PC-9 (cell line): ENCODE measurements around the gene ABTB1. TPM values are rescaled to one million over a fixed set of nuclear protein-coding genes. Genes with fewer than 3 reads are reported as not detected.
"Not testable (repeated sequence)": the region's sequence is repeated elsewhere in the genome, so short reads cannot be mapped to it uniquely, and the experiment has no call there.

Experiments
- BruUV-seq: library from RNA; stranded (reverse); fragments of 400-500 nt; replicated peaks from 2 replicates; lab custom pipeline; 2021; lab: Mats Ljungman, UMichigan
- CTCF ChIA-PET: fragments of 300-600 bp; sonication (Branson Sonifier 250); formaldehyde crosslinking; loops from one replicate; lab custom pipeline; 2022; ENCODE audit warnings: antibody characterized with exemption; lab: Charles Lee
- POLR2A ChIA-PET: fragments of 300-600 bp; sonication (Branson Sonifier 250); formaldehyde crosslinking; loops from one replicate; lab custom pipeline; 2022; ENCODE audit warnings: antibody characterized with exemption; ENCODE audit not compliant: unreplicated experiment; lab: Charles Lee
- DNase-seq, 2 experiments: peaks; one replicate each; pipeline versions ENCODE4 v3.0.0 to v3.0.0-alpha.2; 2015 to 2022; ENCODE audit warnings: mixed read lengths in 1 of 2
- H2AFZ ChIP-seq: fragments of 200-600 bp; sonication (generic); 2 replicates; pipeline ENCODE4 v1.8.1; 2017; ENCODE audit warnings: antibody characterized with exemption
- H3F3A ChIP-seq: fragments of 200-600 bp; sonication (generic); 2 replicates; pipeline ENCODE4 v1.8.1; 2017; ENCODE audit warnings: antibody characterized with exemption, mild to moderate bottlenecking, low read depth; ENCODE audit not compliant: insufficient read depth
- H3K27ac ChIP-seq: fragments of 200-600 bp; sonication (generic); 2 replicates; pipeline ENCODE4 v1.6.1; 2016; ENCODE audit warnings: mixed run types
- H3K27me3 ChIP-seq: fragments of 200-600 bp; sonication (generic); 2 replicates; pipeline ENCODE4 v1.6.1; 2016; ENCODE audit warnings: low read depth, mixed run types; ENCODE audit not compliant: insufficient read depth
- H3K36me3 ChIP-seq: fragments of 200-600 bp; sonication (generic); 2 replicates; pipeline ENCODE4 v1.6.1; 2016; ENCODE audit warnings: low read depth, mixed run types
- H3K4me1 ChIP-seq: fragments of 200-600 bp; sonication (generic); replicated peaks from 2 replicates; pipeline ENCODE4 v1.6.1; 2016; ENCODE audit warnings: mixed run types; ENCODE audit not compliant: insufficient read depth
- H3K4me2 ChIP-seq: fragments of 200-600 bp; sonication (generic); 2 replicates; pipeline ENCODE4 v1.6.1; 2017; ENCODE audit warnings: mixed run types
- H3K4me3 ChIP-seq: fragments of 200-600 bp; sonication (generic); 2 replicates; pipeline ENCODE4 v1.6.1; 2016; ENCODE audit warnings: mixed run types
- H3K79me2 ChIP-seq: fragments of 200-600 bp; sonication (generic); 2 replicates; pipeline ENCODE4 v1.6.1; 2017; ENCODE audit warnings: low read depth, mixed run types
- H3K9me2 ChIP-seq: fragments of 200-600 bp; sonication (generic); 2 replicates; pipeline ENCODE4 v1.8.1; 2017; ENCODE audit warnings: mild to moderate bottlenecking; ENCODE audit not compliant: insufficient read depth
- H3K9me3 ChIP-seq: fragments of 200-600 bp; sonication (generic); 2 replicates; pipeline ENCODE4 v1.8.1; 2016; ENCODE audit warnings: low read depth; ENCODE audit not compliant: insufficient read depth
- H4K20me1 ChIP-seq: fragments of 200-600 bp; sonication (generic); 2 replicates; pipeline ENCODE4 v1.8.1; 2017; ENCODE audit not compliant: insufficient read depth
- CTCF ChIP-seq: fragments of 200-600 bp; sonication (generic); conservative IDR thresholded peaks from 2 replicates; pipeline ENCODE4 v1.6.1; 2017; ENCODE audit warnings: mixed run types, antibody characterized with exemption, mild to moderate bottlenecking, moderate library complexity
- EZH2 ChIP-seq: fragments of 200-600 bp; sonication (generic); IDR thresholded peaks from 2 replicates; pipeline ENCODE4 v1.8.0; 2017; ENCODE audit warnings: antibody characterized with exemption, low read depth
- intact Hi-C: fragments of 100-400 bp; cut with micrococcal nuclease; formaldehyde crosslinking; loops from one replicate; pipeline ENCODE4 v1.10.0; 2022; ENCODE audit not compliant: unreplicated experiment
- total RNA-seq: library from RNA; stranded (reverse); gene quantifications from 2 replicates; pipeline ENCODE4 v1.2.3, GENCODE V29; 2021

The ABTB1 gene
- total RNA-seq, 1 experiment from 2014 or later = 39.1 TPM

- Histone ChIP-seq H3K27me3 (no peaks in the 10 kb centered on the region), H3K79me2 (no peaks in the 10 kb centered on the region), H3K4me1 (peaks cover 26% of the 10 kb centered on the region), H3K4me3 (no peak overlapping the region), H3K9me3 (no peaks in the 10 kb centered on the region), H3F3A (peaks cover 12% of the 10 kb centered on the region), H3K36me3 (no peaks in the 10 kb centered on the region), H3K4me2 (peak overlapping the region; percentile 29; the same call in 1 of the 2 replicates), H3K27ac (no peak overlapping the region), H3K9me2 (no peaks in the 10 kb centered on the region), H4K20me1 (no peaks in the 10 kb centered on the region), H2AFZ (no peak overlapping the region)
- BruUV-seq = no TSS peak
- ChIA-PET CTCF (no interaction called here), POLR2A (no interaction called here)
- TF ChIP-seq CTCF (no peak), EZH2 (no peak)
- DNase-seq = no peak
- intact Hi-C loops = loop anchor here (5.0 kb wide), 1 partner anchor 398 kb away; the partner anchor contains the start of gene SEC61A1
Measured at GRCh38 chr3:127654374-127654773, 18.4 kb upstream of the ABTB1 start.

GRCh38 chr3:127654993-127655392 is 17.8 kb upstream of the ABTB1 start:
- BruUV-seq, DNase-seq, H3K9me2 ChIP-seq, H2AFZ ChIP-seq, H3K27me3 ChIP-seq, H3K79me2 ChIP-seq, H3K9me3 ChIP-seq, H4K20me1 ChIP-seq, POLR2A ChIA-PET, H3K4me3 ChIP-seq, H3K36me3 ChIP-seq: not testable (repeated sequence)
- Histone ChIP-seq H3K27ac (peak overlapping the region; percentile 31; the same call in 1 of the 2 replicates), H3K4me2 (0 out of 2 replicates have a peak overlapping the region, but pooled peaks have one; percentile 29), H3F3A (peaks cover 12% of the 10 kb centered on the region), H3K4me1 (peaks cover 26% of the 10 kb centered on the region)
- intact Hi-C loops = loop anchor here (5.0 kb wide), 1 partner anchor 397 kb away; the partner anchor contains the start of gene SEC61A1
- CTCF ChIA-PET = interaction anchor here (0.6 to 1.1 kb wide), 2 partner anchors 39 to 58 kb away, joined by 3 read pairs; no protein-coding TSS in a partner anchor

- Histone ChIP-seq H3K4me3 (no peak overlapping the region), H3F3A (peaks cover 12% of the 10 kb centered on the region), H3K9me3 (no peaks in the 10 kb centered on the region), H3K27ac (peak overlapping the region; percentile 31), H3K4me2 (0 out of 2 replicates have a peak overlapping the region, but pooled peaks have one; percentile 29), H3K79me2 (no peaks in the 10 kb centered on the region), H3K9me2 (no peaks in the 10 kb centered on the region), H2AFZ (no peak overlapping the region), H3K36me3 (no peaks in the 10 kb centered on the region), H3K4me1 (peaks cover 26% of the 10 kb centered on the region), H4K20me1 (no peaks in the 10 kb centered on the region), H3K27me3 (no peaks in the 10 kb centered on the region)
- CTCF ChIA-PET = interaction anchor here (1.1 kb wide), 1 partner anchor 39 kb away, joined by 3 read pairs; no protein-coding TSS in a partner anchor
- BruUV-seq = no TSS peak
- intact Hi-C loops = no loop called here
- TF ChIP-seq CTCF (no peak), EZH2 (no peak)
- POLR2A ChIA-PET = no interaction called here
- no peak for DNase-seq
Measured at GRCh38 chr3:127655641-127656040, 17.1 kb upstream of the ABTB1 start.

GRCh38 chr3:127656906-127657305 is 15.8 kb upstream of the ABTB1 start:
- intact Hi-C loops = no loop called here
- no peaks in the 10 kb centered on the region for H4K20me1 ChIP-seq
- no peaks in the 10 kb centered on the region for H3K79me2 ChIP-seq
- POLR2A ChIA-PET = no interaction called here
- no TSS peak for BruUV-seq
- no peak overlapping the region for H3K4me2 ChIP-seq
- no peak overlapping the region for H3K4me3 ChIP-seq
- TF ChIP-seq EZH2 = no peak
- TF ChIP-seq CTCF = no peak
- H3F3A ChIP-seq = peaks cover 12% of the 10 kb centered on the region
- no peak overlapping the region for H3K27ac ChIP-seq
- CTCF ChIA-PET = interaction anchor here (0.6 kb wide), 1 partner anchor 136 kb away, joined by 9 read pairs; no protein-coding TSS in a partner anchor
- no peaks in the 10 kb centered on the region for H3K9me3 ChIP-seq
- no peaks in the 10 kb centered on the region for H3K36me3 ChIP-seq
- H2AFZ ChIP-seq = no peak overlapping the region
- DNase-seq = no peak
- no peaks in the 10 kb centered on the region for H3K9me2 ChIP-seq
- no peaks in the 10 kb centered on the region for H3K27me3 ChIP-seq
- H3K4me1 ChIP-seq = peaks cover 26% of the 10 kb centered on the region
